Parathyroid adenoma (tissue), 2 donors: ENCODE measurements around the gene ASMTL.

ENCODE experiments used
- H2AFZ ChIP-seq: fragments of 300-600 bp; sonication (generic); one replicate; pipeline ENCODE4 v1.7.0; 2017; ENCODE audit warnings: antibody characterized with exemption, mild to moderate bottlenecking
- H3K27ac ChIP-seq: fragments of 300-600 bp; sonication (generic); one replicate; pipeline ENCODE4 v1.7.0; 2017
- H3K27me3 ChIP-seq: fragments of 300-600 bp; sonication (generic); one replicate; pipeline ENCODE4 v1.7.0; 2017; ENCODE audit warnings: low read length; ENCODE audit not compliant: control insufficient read depth, insufficient read depth
- H3K36me3 ChIP-seq: fragments of 300-600 bp; sonication (generic); one replicate; pipeline ENCODE4 v1.7.0; 2017; ENCODE audit warnings: low read length; ENCODE audit not compliant: control insufficient read depth, insufficient read depth
- H3K4me1 ChIP-seq: fragments of 300-600 bp; sonication (generic); one replicate; pipeline ENCODE4 v1.7.0; 2017; ENCODE audit warnings: control low read depth
- H3K4me2 ChIP-seq: fragments of 300-600 bp; sonication (generic); one replicate; pipeline ENCODE4 v1.7.0; 2017; ENCODE audit warnings: low read length
- H3K4me3 ChIP-seq: fragments of 300-600 bp; sonication (generic); one replicate; pipeline ENCODE4 v1.7.0; 2017; ENCODE audit warnings: low read depth, low read length
- H3K79me2 ChIP-seq: fragments of 300-600 bp; sonication (generic); one replicate; pipeline ENCODE4 v1.7.0; 2017; ENCODE audit warnings: control low read depth
- H3K9ac ChIP-seq: fragments of 300-600 bp; sonication (generic); one replicate; pipeline ENCODE4 v1.7.0; 2017; ENCODE audit warnings: mild to moderate bottlenecking
- H3K9me3 ChIP-seq: fragments of 300-600 bp; sonication (generic); one replicate; pipeline ENCODE4 v1.7.0; 2017; ENCODE audit warnings: low read length; ENCODE audit not compliant: control insufficient read depth
- CTCF ChIP-seq: fragments of 300-600 bp; sonication (generic); IDR thresholded peaks from one replicate; pipeline ENCODE4 v1.7.0; 2017; ENCODE audit warnings: antibody characterized with exemption, mild to moderate bottlenecking
- donor health status: primary hyperparathyroidism.

Gene ASMTL

GRCh38 chrX:1488745-1489144, 36.0 kb upstream of the ASMTL start:
- H3K9ac ChIP-seq, result no peak overlapping the region
- no peak overlapping the region for H3K4me2 ChIP-seq
- H3K4me1 ChIP-seq, result no peaks in the 10 kb centered on the region
- H3K36me3 ChIP-seq, result no peaks in the 10 kb centered on the region
- H3K79me2 ChIP-seq, result no peaks in the 10 kb centered on the region
- no peak overlapping the region for H2AFZ ChIP-seq
- H3K9me3 ChIP-seq, result no peaks in the 10 kb centered on the region
- peak overlapping the region; percentile 75 for H3K27ac ChIP-seq
- no peak overlapping the region for H3K4me3 ChIP-seq
- no peak for TF ChIP-seq CTCF
- no peaks in the 10 kb centered on the region for H3K27me3 ChIP-seq

- Histone ChIP-seq H3K27ac (peak overlapping the region; percentile 75), H3K4me3 (no peak overlapping the region)
- no peak for TF ChIP-seq CTCF
These were observed 35.4 kb upstream of the ASMTL start for GRCh38 chrX:1488141-1488540.

GRCh38 chrX:1487401-1487800, 34.7 kb upstream of the ASMTL start:
- TF ChIP-seq CTCF, result no peak
- Histone ChIP-seq H2AFZ (no peak overlapping the region), H3K27ac (peak overlapping the region; percentile 75), H3K9ac (no peak overlapping the region), H3K4me1 (no peaks in the 10 kb centered on the region), H3K4me3 (no peak overlapping the region), H3K79me2 (no peaks in the 10 kb centered on the region), H3K9me3 (no peaks in the 10 kb centered on the region), H3K27me3 (no peaks in the 10 kb centered on the region), H3K4me2 (no peak overlapping the region), H3K36me3 (no peaks in the 10 kb centered on the region)

More at GRCh38 chrX:1488141-1488540, 35.4 kb upstream of the ASMTL start:
- no peaks in the 10 kb centered on the region for H3K4me1 ChIP-seq
- H3K79me2 ChIP-seq, result no peaks in the 10 kb centered on the region
- H3K9me3 ChIP-seq, result no peaks in the 10 kb centered on the region
- H3K9ac ChIP-seq, result no peak overlapping the region
- H2AFZ ChIP-seq, result no peak overlapping the region
- no peak overlapping the region for H3K4me2 ChIP-seq
- H3K27me3 ChIP-seq, result no peaks in the 10 kb centered on the region
- H3K36me3 ChIP-seq, result no peaks in the 10 kb centered on the region

GRCh38 chrX:1486749-1487361, 34.1 kb upstream of the ASMTL start:
- H3K79me2 ChIP-seq, result no peaks in the 10 kb centered on the region
- peak overlapping the region; percentile 73 for H3K27ac ChIP-seq
- H3K4me1 ChIP-seq, result no peaks in the 10 kb centered on the region
- TF ChIP-seq CTCF, result no peak
- no peak overlapping the region for H2AFZ ChIP-seq
- H3K9ac ChIP-seq, result no peak overlapping the region
- H3K9me3 ChIP-seq, result no peaks in the 10 kb centered on the region
- no peaks in the 10 kb centered on the region for H3K27me3 ChIP-seq
- H3K4me2 ChIP-seq, result no peak overlapping the region
- no peak overlapping the region for H3K4me3 ChIP-seq
- H3K36me3 ChIP-seq, result no peaks in the 10 kb centered on the region

- Histone ChIP-seq H3K79me2 (no peaks in the 10 kb centered on the region), H3K36me3 (no peaks in the 10 kb centered on the region), H3K9ac (no peak overlapping the region), H3K9me3 (no peaks in the 10 kb centered on the region), H3K27ac (peak overlapping the region; percentile 73), H2AFZ (no peak overlapping the region), H3K4me2 (no peak overlapping the region), H3K4me3 (no peak overlapping the region), H3K4me1 (no peaks in the 10 kb centered on the region), H3K27me3 (no peaks in the 10 kb centered on the region)
- TF ChIP-seq CTCF, result no peak
These were observed 33.5 kb upstream of the ASMTL start for GRCh38 chrX:1486177-1486576.
